ENCODE results near the gene ASB11. TPM values are rescaled to one million over a fixed set of nuclear protein-coding genes. Genes with fewer than 3 reads are reported as not detected.

ASB11 gene
- total and polyA plus RNA-seq, 5 donors = 34.2 to 92.4 (median 70.1) TPM

GRCh38 chrX:15235001-15235400 lies 80.4 kb downstream of the ASB11 start:
- Histone ChIP-seq H3K9me3 (ENCODE audit: control insufficient read depth, low read length) (no peaks in the 10 kb centered on the region), H3K27me3 (ENCODE audit: control insufficient read depth, insufficient read depth) (no peaks in the 10 kb centered on the region), H3K4me1 (ENCODE audit: control insufficient read depth, insufficient read depth, low read length) (no peaks in the 10 kb centered on the region), H3K4me3 (ENCODE audit: low read length) (no peak overlapping the region), H3K27ac (ENCODE audit: low read length) (no peak overlapping the region)
- DNase-seq (no peak), ATAC-seq (no peak)
- intact Hi-C loops (cut with DNase I) = no loop called here
- 51% methylated on average over 1 of the region's 1 CpG for WGBS

- no peaks in the 10 kb centered on the region for H3K27me3 ChIP-seq (ENCODE audit: control insufficient read depth, insufficient read depth)
- no peak overlapping the region for H3K4me3 ChIP-seq (ENCODE audit: low read length)
- H3K27ac ChIP-seq (ENCODE audit: low read length) = no peak overlapping the region
- DNase-seq = no peak
- 71% methylated on average over 3 of the region's 3 CpGs for WGBS
- H3K4me1 ChIP-seq (ENCODE audit: control insufficient read depth, insufficient read depth, low read length) = no peaks in the 10 kb centered on the region
- intact Hi-C loops (cut with DNase I) = no loop called here
- no peak for ATAC-seq
- H3K9me3 ChIP-seq (ENCODE audit: control insufficient read depth, low read length) = no peaks in the 10 kb centered on the region
These were observed 81.9 kb downstream of the ASB11 start for GRCh38 chrX:15233416-15234015.

Other genes with a start within 250 kb of the ASB11 start
- gene ASB9, start 45.6 kb downstream of the ASB11 start, total RNA-seq = 1 to 10 TPM in 2 of 4 donors, under 1 TPM in 2; 0.89 to 2.0 (median 1.3) TPM
- gene ASB9, start 45.6 kb downstream of the ASB11 start, polyA plus RNA-seq = 0.91 TPM
- 1 to 10 TPM; 3.2 to 6.0 (median 4.9) TPM for gene PIGA, start 19.9 kb upstream of the ASB11 start, total RNA-seq
- 6.3 TPM for gene PIGA, start 19.9 kb upstream of the ASB11 start, polyA plus RNA-seq
- gene VEGFD, start 68.8 kb upstream of the ASB11 start, total RNA-seq = 1 to 10 TPM in 2 of 4 donors, under 1 TPM in 2; 0.93 to 1.9 (median 1.0) TPM
- 1.6 TPM for gene VEGFD, start 68.8 kb upstream of the ASB11 start, polyA plus RNA-seq
- gene PIR, start 177.7 kb upstream of the ASB11 start, total RNA-seq = 10 to 100 TPM; 13.4 to 18.7 (median 14.7) TPM
- gene PIR, start 177.7 kb upstream of the ASB11 start, polyA plus RNA-seq = 15.9 TPM
- gene BMX, start 185.2 kb upstream of the ASB11 start, total RNA-seq = 10 to 100 TPM in 2 of 4 donors, 1 to 10 TPM in 2; 5.9 to 16.3 (median 9.5) TPM
- gene BMX, start 185.2 kb upstream of the ASB11 start, polyA plus RNA-seq = 4.7 TPM